NCI-H2081 (cell line): Measurements from ENCODE around the gene ZNF329.
"Not testable (repeated sequence)": the region's sequence is repeated elsewhere in the genome, so short reads cannot be mapped to it uniquely, and the experiment has no call there.

ENCODE experiments used
- DNase-seq, 2 experiments: peaks; one replicate each; lab custom pipeline; 2025; lab: John Stamatoyannopoulos, UW

Gene ZNF329

DNA sequence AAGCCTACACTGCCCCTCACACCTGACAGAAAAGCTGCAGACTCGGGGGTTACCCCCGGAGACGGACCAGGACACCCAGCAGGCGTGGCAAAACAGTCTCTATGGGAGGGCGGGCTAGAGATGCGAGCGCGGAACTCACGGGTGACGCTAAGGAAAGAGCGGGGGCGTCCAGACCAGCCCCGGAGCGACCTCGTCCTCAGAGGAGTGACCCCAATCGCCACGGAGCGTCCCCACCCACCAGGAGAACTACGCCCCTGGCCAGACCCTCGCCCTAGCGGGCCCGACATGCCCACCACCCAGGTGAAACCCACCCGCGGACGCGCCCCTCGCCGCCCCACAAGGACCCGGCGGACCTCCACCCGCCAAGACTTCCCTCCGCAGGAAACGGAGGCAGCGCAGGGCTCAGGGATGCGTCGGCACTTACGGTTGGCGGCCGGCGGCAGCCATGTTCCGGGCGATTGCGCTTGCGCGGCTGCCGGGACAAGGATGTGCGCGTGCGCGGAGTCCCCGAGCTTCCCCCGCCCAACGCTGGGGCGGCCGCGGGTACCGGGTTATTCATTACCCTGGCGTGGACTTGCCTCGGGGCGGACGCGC, at the start of gene ZNF329:
Gene ZNF329, minus strand, starts transcription at position 462 of the 594 bp plus-strand sequence. CDS start 21,286 bp downstream, outside the sequence.
- peak; percentile 19 to 44 for DNase-seq

DNA sequence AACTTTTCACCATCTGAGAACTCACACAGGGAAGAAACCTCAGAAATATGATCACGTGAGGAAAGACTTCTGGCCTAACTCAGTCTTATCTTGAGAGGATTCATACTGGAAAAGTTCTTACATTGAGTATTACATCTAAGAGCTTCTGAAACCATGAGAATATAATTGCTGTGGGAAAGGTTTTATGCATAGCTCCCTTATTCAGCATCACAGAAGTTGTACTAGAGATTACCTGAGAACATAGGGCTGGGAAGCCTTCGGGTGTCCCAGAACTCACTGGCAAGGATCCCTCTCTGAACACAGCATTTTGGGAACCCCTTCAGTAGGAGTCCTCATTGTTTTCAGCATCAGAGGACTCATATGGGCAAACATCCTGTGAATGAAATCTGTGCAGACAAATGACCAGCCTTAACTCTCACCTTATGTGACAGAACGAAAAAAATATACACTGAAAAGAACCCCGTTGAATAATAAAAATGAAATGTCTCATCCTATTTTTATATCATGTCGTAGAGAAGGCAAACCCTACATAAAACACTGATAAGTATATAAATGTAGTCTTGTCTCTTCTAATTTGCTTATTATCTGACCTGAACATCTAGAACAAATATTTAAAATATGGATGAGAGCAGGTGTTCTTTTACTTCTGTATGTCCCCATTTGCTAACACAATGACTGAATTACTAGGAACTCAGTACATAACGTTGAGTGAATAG, 46.5 kb upstream of the ZNF329 start:
- DNase-seq = no peak

DNA sequence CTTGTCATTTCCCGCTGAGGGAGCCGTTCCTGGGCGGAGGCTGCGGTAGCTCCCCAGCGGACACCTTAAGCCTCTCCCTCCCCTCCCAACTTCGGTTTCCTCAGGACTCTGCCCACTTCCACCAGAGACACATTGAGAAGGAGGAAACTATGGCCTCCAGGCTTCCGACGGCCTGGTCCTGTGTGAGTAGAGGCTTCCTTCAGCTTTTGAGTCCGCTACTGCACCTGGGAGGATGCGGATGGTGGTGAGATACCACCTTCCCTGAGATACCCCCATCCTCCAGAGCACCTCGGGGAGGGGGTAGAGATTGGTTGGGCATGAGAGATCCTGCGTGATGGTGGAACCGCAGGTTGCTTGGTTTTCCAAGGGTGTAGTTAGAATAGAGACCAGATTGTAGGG, 33.2 kb upstream of the ZNF329 start:
- DNase-seq = peak in 1 of 2 experiments; percentile 58

DNA sequence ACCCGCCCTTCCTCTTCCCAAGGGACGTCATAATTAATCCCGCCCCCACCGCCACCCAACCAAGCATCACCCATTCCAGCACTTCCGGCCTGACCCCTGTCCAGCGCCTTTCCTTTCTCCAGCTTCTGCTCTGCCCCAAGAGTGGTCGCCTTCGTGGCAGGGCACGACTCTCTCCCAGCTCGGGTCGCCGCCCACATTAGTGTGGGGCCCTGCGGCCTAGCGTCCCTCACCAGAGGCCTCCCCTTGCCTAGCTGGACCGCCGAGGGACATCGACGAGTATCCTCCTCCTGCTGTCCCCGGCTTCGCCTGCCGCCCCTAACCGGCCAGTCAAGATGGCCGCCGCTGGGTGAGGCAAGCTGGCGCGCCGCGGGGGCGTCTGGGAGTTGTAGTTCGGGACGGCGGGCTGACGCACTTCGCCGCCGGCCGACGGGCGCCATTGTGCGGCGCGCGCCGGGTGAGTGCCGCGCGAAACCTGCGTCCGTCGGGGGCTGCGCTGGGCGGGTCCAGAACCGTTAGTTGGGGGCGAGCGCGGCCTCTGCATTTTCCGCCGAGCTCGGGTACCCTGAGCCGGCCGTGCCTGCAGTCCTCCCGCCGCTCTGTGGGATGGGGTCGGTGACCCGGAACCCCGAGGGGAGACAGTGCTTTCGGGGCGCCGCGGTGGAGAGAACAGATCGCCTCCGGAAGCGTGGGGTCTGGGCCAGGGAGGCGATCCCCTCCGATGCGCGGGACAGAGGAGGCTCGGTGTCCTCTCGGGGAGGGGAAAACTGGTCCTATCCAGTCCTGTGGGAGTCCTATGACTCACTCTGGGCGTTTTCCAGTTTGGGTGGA, 32.6 kb upstream of the ZNF329 start, which contains the start of gene ZNF274:
Gene ZNF274, plus strand, starts transcription at position 73 of the 828 bp plus-strand sequence. CDS start 905 bp downstream, outside the sequence.
- DNase-seq = peak; percentile 87 to 90

DNA sequence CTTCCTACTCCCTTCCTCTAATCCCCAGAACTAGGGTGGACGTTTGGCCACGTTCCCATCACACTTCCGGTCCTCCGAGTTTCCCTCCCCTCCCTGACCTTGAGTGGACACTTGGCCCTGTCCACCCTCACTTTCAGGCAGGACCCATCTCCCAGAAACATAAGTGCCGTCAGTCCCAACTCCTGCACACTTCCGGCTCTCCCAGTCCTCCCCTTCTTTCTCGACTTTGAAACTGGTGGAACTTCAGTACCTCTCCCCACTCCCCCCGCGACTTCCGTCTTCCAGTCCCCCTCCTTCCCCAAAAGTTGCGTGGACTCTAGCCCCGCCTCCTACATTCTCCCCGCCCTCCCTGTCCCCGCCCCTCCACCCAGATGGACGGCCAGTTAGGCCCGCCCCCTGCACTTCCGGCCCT, 32.0 kb upstream of the ZNF329 start:
- DNase-seq = no peak

DNA sequence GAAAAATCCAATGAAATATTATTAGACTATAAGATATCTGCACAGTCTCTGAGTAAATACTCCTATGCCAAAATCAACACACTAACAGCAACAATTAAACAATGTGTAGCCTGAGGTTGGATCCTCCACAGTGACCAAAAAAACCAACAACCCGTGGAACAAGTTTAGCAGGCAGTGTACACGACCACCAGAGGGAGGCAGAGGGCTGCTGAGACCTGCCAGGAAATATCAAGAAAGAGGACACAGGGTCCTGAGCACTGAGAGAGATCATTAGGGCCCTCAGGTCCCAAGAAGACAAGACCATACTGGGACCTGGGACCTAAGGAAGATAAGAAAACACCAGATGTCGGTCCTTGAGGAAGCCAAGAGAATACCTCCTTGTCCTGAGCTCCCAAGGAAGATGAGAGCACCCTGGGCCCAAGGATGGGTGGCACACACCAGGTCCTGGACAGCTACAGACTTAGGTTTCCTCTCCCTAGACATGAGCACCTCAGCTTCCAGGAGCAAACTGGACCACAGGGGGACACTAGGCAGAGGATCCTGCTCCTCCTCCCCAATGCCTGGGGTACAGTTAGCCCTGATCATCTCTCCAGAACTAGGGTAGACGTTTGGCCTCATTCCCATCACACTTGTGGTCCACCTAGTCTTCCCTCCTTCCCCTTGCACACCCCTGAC, 31.4 kb upstream of the ZNF329 start:
- DNase-seq = peak; percentile 38 to 61

DNA sequence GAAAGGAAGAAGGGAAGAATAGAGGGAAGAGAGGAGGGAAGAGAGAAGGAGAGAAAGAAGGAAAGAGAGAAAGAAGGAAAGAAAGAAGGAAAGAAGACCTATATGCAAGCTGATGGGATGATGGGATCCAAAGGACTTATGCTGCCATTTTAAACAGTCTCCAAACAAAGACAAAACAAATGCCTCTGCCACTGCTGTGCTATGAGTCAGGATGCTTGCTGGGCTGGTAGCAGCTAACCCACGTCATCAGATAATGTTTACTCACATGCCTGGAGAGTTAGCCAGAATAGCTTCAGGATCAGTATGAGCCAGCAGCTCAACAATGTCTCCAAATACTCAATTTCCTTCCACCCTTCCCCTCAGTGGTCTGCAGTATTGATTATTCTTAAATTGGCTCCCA, 20.3 kb upstream of the ZNF329 start:
- DNase-seq = no peak

DNA sequence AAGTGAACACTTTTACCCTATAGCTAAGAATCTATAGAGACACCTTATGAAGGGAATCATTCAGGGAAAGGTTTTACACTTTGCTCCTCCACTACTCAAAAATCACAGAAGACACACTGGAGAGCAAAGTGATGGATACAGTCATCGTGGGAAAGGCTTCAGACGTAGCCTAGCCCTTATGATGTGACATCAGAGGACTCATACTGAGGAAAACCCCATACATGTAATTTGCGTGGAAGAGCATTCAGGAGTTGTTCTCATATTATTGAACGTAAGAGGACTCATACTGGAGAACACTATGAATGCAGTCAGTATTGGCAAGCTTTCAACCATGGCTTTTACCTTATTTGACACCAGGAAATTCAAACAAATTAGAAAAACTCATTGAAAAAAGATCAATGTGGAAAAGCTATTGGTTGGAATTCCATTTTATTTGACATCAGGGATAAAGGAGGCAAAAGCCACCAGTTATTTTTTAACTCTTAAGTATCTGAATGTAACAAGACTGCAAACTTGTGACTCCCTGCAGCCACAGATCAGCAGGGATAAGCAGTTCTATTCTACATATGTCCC, 16.2 kb upstream of the ZNF329 start:
- DNase-seq = no peak

DNA sequence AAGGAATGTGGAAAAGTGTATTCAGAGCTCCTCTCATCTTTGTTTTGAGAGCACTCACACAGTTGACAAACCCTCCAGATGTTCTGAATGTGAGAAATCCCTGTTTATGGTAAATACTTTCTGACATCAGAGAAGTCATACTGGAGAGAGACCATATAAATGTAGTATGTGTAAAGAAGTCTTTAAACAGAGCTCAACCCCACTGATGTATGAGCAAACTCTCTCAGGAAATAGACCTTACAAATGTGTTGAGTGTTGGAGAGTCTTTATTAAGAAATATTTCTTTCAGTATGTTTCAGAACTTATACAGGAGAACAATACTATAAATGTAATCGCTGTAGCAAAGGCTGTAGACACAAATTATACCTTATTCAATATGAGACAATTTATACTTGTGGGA, 15.7 kb upstream of the ZNF329 start:
- no peak for DNase-seq

DNA sequence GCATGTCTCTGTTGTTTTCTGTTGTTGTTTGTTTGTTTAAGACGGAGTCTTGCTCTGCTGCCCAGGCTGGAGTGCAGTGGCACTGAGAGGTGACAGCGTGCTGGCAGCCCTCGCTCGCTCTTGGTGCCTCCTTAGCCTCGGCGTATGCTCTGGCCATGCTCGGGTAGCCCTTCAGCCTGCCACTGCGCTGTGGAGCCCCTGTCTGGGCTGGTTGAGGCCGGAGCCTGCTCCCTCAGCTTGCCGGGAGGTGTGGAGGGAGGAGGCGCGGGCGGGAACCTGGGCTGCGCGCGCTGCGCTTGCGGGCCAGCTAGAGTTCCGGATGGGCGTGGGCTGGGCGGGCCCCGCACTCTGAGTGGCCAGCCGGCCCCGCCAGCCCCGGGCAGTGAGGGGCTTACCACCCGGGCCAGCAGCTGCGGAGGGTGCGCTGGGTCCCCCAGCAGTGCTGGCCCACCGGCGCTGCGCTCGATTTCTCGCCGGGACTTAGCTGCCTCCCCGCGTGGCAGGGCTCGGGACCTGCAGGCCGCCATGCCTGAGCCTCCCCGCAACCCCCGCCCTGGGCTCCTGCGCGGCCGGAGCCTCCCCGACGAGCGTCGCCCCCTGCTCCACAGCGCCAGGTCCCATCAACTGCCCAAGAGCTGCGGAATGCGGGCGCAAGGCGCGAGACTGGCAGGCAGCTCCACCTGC, 6.6 kb upstream of the ZNF329 start:
- no peak for DNase-seq

DNA sequence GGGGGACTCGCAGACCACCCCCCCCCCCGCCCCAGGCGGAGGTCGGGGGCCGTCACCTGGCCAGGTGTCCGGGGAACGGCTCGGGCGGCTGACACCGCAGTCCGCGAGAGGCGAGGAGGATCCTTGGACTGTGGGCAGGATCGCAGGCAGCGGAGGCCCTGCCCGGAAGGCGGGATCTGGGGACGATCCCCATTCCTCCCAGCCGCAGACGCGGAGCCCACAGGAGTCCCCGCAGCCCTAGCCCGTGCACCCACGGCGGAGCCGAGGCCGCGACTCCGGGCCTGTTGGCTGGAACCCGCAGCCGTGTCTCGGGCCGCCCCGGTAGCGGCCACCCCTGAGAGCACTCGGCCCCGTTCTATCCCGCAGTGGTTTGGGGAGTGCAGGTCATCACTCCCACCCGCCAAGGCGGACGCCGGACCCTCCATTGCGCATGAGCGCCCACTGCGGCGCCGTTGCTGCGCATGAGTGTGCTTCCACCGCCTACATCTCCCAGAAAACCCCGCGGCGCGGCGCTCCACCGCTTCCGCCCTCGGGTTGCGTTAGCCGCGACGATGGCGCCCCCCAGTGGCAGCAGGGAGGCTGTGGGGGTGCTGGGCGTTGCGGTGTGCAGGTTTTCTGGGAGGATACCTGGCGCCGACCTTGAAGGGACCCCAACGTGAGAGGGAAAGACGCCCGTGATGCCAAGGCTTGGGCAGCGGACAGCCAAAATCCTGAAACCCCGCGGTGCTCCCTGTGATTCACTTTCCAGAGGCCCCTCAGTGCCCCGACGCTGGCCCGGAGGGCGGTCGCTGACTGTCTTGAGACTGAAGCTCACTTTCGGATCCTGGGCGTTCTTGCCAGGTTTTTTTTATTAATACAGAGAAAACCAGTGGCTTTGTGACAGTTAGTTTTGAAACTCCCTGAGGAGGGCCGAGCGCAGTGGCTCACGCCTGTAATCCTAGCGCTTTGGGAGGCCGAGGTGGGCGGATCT, 4.4 kb upstream of the ZNF329 start:
- DNase-seq = peak; percentile 91 to 93

DNA sequence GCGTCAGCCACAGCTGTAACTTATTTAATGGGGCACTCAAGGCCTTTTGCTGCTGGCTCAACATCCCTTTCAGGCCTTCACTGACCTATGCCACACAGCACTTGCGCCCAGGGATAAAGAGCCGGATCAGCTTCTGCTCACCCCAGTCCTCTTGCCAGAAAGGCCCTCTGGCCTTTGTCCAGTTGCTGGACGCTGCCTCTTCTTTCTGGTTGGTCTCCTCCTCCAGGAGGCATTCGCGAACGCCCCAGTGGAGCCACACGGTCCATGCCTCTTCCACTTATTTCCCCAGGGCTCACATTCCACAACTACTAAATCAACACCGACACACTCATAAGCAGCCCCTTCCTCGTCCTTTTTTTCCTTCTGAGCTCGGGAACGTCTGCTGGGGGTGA, 3.7 kb upstream of the ZNF329 start:
- DNase-seq = no peak

DNA sequence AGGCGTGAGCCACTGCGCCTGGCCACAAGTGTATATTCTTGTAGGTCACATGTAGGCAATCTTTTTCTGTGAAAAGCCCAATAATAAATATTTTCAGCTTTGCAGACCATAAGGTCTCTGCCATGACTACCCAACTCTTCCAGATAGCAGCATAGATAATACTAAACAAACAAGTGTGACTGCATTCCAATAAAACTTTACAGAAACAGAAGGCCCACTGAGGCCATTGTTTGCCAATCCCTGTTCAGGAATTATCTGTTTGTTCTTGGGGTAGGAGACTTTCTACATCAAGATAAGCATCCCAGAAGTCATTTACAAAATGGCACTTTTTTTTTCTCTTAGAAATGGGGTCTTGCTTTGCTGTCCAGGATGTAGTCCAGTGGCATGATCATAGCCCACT, 2.8 kb upstream of the ZNF329 start:
- no peak for DNase-seq

DNA sequence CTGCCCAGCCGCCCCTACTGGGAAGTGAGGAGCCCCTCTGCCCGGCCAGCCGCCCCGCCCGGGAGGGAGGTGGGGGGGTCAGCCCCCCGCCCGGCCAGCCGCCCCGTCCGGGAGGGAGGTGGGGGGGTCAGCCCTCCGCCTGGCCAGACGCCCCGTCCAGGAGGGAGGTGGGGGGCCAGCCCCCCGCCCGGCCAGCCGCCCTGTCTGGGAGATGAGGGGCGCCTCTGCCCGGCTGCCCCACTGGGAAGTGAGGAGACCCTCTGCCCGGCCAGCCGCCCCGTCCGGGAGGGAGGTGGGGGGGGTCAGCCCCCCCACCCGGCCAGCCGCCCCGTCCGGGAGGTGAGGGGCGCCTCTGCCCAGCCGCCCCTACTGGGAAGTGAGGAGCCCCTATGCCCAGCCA, 3.1 kb downstream of the ZNF329 start:
- not testable (repeated sequence) for DNase-seq

DNA sequence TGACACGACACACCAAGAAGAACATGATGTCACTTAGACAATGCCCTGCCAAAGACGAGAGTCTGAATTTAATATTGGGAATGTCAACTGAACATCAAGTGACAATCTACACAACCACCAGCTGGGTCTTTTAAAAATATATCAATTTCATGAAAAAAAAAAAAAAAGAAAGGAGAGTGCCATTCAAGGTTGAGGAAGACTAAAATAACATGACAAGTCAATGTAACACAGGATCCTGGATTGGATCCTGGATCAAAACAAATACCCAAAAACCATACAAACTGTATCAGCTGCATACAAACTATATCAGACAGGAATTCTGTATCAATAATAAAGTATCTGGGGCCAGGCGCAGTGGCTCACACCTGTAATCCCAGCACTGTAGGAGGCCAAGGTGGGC, 4.7 kb downstream of the ZNF329 start:
- no peak for DNase-seq

DNA sequence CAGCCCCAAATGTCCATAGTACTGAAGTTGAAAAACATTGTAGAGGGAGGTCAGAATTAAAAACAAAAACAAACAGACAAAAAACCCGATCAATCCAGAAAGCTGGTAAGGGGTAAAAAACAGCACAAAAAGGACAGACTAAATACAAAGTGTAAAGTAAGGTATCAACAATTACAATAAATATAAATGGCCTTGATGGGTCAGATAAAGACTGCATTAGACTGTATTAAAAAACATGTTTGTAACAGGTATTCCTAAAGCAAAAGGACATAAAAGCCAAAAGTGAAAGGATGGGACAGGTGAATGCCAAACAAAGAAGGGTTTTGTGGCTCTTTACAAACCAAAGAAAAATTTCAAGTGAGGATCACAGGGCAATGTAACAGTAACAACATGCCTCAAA, 16.3 kb downstream of the ZNF329 start:
- DNase-seq = no peak

DNA sequence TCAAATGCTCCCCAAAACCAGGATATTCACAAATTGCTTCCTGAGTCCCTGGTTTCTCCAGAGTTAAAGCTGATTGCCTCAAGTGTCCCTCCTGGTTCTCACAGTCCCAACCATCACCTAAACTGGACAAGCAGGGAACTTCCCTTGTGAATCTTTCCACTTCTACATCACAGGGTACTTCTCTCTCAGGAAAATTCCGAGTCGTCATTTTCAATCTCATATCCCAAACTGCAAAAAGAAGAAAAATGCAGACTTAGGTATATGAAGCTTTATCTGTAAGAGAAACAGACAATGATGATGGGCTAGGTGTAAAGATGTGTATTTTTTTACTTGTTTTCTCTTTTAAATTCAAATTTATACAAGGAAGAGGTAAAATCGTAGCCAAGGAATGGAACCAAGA, 21.3 kb downstream of the ZNF329 start:
- no peak for DNase-seq

DNA sequence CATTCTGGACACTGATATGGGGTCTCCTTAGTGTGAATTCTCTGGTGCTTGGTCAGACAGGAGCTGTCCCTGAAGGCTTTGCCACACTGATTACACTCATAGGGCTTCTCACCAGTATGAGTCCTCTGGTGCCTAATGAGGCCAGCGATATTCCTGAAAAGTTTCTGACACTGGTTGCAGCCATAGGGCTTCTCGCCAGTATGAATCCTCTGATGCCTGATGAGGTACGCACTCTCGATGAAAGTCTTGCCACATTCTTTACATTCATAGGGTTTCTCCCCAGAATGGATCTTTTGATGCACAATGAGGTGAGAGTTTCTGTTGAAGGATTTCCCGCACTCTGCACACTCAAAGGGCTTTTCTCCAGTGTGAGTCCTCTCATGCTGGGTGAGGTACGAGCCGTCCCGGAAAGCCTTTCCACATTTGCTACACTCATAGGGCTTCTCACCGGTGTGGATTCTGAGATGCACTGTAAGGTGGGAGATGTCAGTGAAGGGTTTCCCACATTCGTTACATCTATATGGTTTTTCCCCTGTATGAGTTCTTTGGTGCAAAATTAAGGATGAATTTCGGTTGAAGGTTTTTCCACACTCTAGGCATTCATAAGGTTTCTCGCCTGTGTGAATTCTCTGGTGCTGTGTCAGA, 22.4 kb downstream of the ZNF329 start:
- no peak for DNase-seq

DNA sequence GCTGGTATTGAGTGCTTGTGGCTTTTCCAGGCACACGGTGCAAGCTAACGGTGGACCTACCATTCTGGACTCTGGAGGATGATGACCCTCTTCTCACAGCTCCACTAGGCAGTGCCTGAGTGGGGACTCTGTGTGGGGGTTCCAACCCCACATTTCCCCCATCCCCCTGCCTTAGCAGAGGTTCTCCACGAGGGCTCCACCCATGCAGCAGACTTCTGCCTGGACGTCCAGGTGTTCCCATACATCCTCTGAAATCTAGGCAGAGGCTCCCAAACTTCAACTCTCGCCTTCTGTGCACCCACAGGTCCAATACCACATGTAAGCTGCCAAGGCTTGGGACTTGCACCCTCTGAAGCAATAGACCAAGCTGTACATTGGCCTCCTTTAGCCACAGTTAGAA, 27.2 kb downstream of the ZNF329 start:
- DNase-seq = no peak
